SH-SY5Y (cell line): ENCODE results near the gene PAFAH1B2.

Experiments
- GATA2 ChIP-seq: IDR thresholded peaks from 2 replicates; pipeline ENCODE4 v1.6.1; 2011; ENCODE audit warnings: mild to moderate bottlenecking, low read depth, low read length
- GATA3 ChIP-seq: IDR thresholded peaks from 2 replicates; pipeline ENCODE4 v1.6.1; 2011; ENCODE audit warnings: low read depth, mild to moderate bottlenecking, low read length, moderate library complexity

- no peak for TF ChIP-seq GATA2
- TF ChIP-seq GATA3, result no peak
These were observed 25.6 kb downstream of the PAFAH1B2 start for GRCh38 chr11:117169736-117170135.
